Keratinocyte (primary cell): ENCODE results near the gene LITAFD. TPM values are rescaled to one million over a fixed set of nuclear protein-coding genes. Genes with fewer than 3 reads are reported as not detected.

Experiments
- DNase-seq: peaks from one replicate; pipeline ENCODE4 v3.0.0-alpha.2; 2011; ENCODE audit warnings: low read depth, missing footprints, low spot score
- FAIRE-seq: peaks from 2 replicates; lab custom pipeline; 2011; peaks lifted over from hg19 to GRCh38; lab: Jason Lieb, UNC
- H2AFZ ChIP-seq: 2 replicates; pipeline ENCODE4 v1.6.0; 2012; ENCODE audit warnings: low read length, control low read depth, inconsistent platforms; ENCODE audit not compliant: control insufficient read depth
- H3K27ac ChIP-seq: 2 replicates; pipeline ENCODE4 v1.5.1; 2011; ENCODE audit warnings: low read length; ENCODE audit not compliant: control insufficient read depth, insufficient read depth
- H3K27me3 ChIP-seq: 3 replicates; pipeline ENCODE4 v1.6.0; 2011; ENCODE audit warnings: low read length; ENCODE audit not compliant: control insufficient read depth, insufficient read depth; ENCODE audit errors: extremely low read depth
- H3K36me3 ChIP-seq, 2 experiments: 2 replicates in 1 of 2; 3 replicates in 1 of 2; pipeline ENCODE4 v1.5.1; 2011; ENCODE audit warnings: low read length in 2 of 2, mild to moderate bottlenecking in 1 of 2; ENCODE audit not compliant: control insufficient read depth in 2 of 2, insufficient read depth in 2 of 2; ENCODE audit errors: extremely low read depth in 1 of 2
- H3K4me1 ChIP-seq: 3 replicates; pipeline ENCODE4 v1.5.1; 2011; ENCODE audit warnings: low read length; ENCODE audit not compliant: control insufficient read depth, insufficient read depth; ENCODE audit errors: extremely low read depth
- H3K4me2 ChIP-seq: 3 replicates; pipeline ENCODE4 v1.6.0; 2011; ENCODE audit warnings: low read depth, low read length; ENCODE audit not compliant: control insufficient read depth, insufficient read depth; ENCODE audit errors: extremely low read depth
- H3K4me3 ChIP-seq, 3 experiments: fragments of 200-600 bp in 1 of 3; sonication (generic) in 1 of 3; 2 replicates in 2 of 3; 3 replicates in 1 of 3; pipeline ENCODE4 v1.5.1; 2011 to 2016; ENCODE audit warnings: low read length in 3 of 3, mild to moderate bottlenecking in 3 of 3, control low read depth in 2 of 3, inconsistent platforms in 1 of 3, low read depth in 1 of 3, mixed read lengths in 1 of 3, mixed run types in 1 of 3, moderate library complexity in 1 of 3; ENCODE audit not compliant: control insufficient read depth in 2 of 3, insufficient read depth in 2 of 3; ENCODE audit errors: extremely low read depth in 1 of 3
- H3K79me2 ChIP-seq: 2 replicates; pipeline ENCODE4 v1.6.0; 2012; ENCODE audit warnings: low read length; ENCODE audit not compliant: control insufficient read depth, insufficient read depth
- H3K9ac ChIP-seq: 3 replicates; pipeline ENCODE4 v1.6.0; 2011; ENCODE audit warnings: low read length; ENCODE audit not compliant: control insufficient read depth, insufficient read depth; ENCODE audit errors: extremely low read depth
- H3K9me1 ChIP-seq: 3 replicates; pipeline ENCODE4 v1.6.0; 2011; ENCODE audit warnings: low read length; ENCODE audit not compliant: control insufficient read depth, insufficient read depth; ENCODE audit errors: extremely low read depth
- H3K9me3 ChIP-seq: 2 replicates; pipeline ENCODE4 v1.5.1; 2012; ENCODE audit warnings: low read depth, low read length; ENCODE audit not compliant: control insufficient read depth
- H4K20me1 ChIP-seq: 3 replicates; pipeline ENCODE4 v1.6.0; 2011; ENCODE audit warnings: low read length; ENCODE audit not compliant: control insufficient read depth, insufficient read depth; ENCODE audit errors: extremely low read depth
- CTCF ChIP-seq, 3 experiments: IDR thresholded peaks in 1 of 3; conservative IDR thresholded peaks in 1 of 3; optimal IDR thresholded peaks in 1 of 3; 2 replicates in 2 of 3; 3 replicates in 1 of 3; pipeline versions ENCODE3 to v1.5.1; 2011; ENCODE audit warnings: low read length in 3 of 3, mild to moderate bottlenecking in 3 of 3, moderate library complexity in 2 of 3, control low read depth in 1 of 3, inconsistent platforms in 1 of 3; ENCODE audit not compliant: insufficient read depth in 2 of 3; ENCODE audit errors: extremely low read depth in 1 of 3
- EZH2 ChIP-seq: IDR thresholded peaks from one replicate; pipeline ENCODE4 v1.6.1; 2012; ENCODE audit warnings: inconsistent platforms, mild to moderate bottlenecking, low read length, moderate library complexity
- dilution Hi-C: fragments of 300-500 bp; cut with MboI; formaldehyde crosslinking; loops from one replicate; pipeline ENCODE4 v1.7.0; 2020; ENCODE audit warnings: low sequenced_read_pairs; ENCODE audit not compliant: extremely low pct_ligation_motif_present
- polyA plus RNA-seq, 5 experiments: library from polyadenylated mRNA; depleted of rRNA in 3 of 5; stranded (reverse) in 3 of 5; stranded (forward) in 1 of 5; unstranded in 1 of 5; fragments of >200 nt; gene quantifications; 1 replicate in 1 of 5; 2 replicates in 3 of 5; 3 replicates in 1 of 5; pipeline versions ENCODE4 v1.2.1 to v1.2.3, GENCODE V29; 2011 to 2012; ENCODE audit warnings: missing spikeins in 2 of 5, low read depth in 1 of 5, low replicate concordance in 1 of 5

LITAFD gene
- polyA plus RNA-seq, 1 donor (not counting 4 experiments of a cell fraction or from before 2014, with no cell fraction given) = not detected

GRCh38 chr16:8907096-8907495, 24.9 kb downstream of the LITAFD start:
- peaks cover 37 to 55% of the 10 kb centered on the region in 2 experiments for H3K36me3 ChIP-seq
- H4K20me1 ChIP-seq = no peaks in the 10 kb centered on the region
- H3K79me2 ChIP-seq = peaks cover 10% of the 10 kb centered on the region

DNA sequence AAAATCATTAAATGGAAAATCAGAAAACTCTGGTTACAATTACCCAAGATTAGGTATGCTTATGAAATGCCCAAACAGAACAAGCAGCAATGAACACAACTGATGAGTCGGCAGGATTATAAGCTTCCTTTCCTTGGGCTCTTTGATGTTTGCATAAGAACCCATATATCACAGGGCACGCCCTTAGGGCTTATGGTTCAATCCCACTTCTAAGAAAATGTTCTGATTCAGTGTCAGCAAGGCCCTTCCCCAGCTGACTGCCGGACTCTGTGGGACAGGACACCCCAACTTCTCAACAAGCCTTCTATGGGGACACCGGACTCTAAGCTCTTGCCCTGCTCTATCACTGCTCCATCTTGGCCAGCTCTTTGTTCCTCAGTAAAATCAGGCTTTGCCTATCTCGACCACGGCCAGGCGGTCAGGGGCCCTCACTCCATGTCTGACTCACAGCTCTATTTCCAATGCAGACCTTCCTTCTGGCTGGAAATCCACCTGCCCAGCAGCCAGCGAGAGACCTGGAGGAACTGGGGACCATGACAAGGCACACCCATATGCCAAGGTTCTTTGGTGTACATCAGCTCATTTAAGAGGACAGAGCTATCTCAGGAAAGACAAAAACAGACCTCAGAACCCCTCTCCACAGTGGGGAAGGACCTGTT, 26.8 kb downstream of the LITAFD start:
- H3K36me3 ChIP-seq = peaks cover 30 to 44% of the 10 kb centered on the region in 2 experiments
- H4K20me1 ChIP-seq = no peaks in the 10 kb centered on the region
- H3K79me2 ChIP-seq = peaks cover 12% of the 10 kb centered on the region
- no peaks in the 10 kb centered on the region for H3K9me3 ChIP-seq
- H2AFZ ChIP-seq = no peak overlapping the region
- no peak overlapping the region for H3K4me2 ChIP-seq
- no peaks in the 10 kb centered on the region for H3K27me3 ChIP-seq
- H3K27ac ChIP-seq = no peak overlapping the region
- no peaks in the 10 kb centered on the region for H3K9me1 ChIP-seq
- dilution Hi-C loops = no loop called here
- no peak overlapping the region for H3K9ac ChIP-seq
- no peak for DNase-seq
- no peak for FAIRE-seq
- H3K4me1 ChIP-seq = no peaks in the 10 kb centered on the region
- no peak overlapping the region for H3K4me3 ChIP-seq
- TF ChIP-seq CTCF (optimal IDR thresholded peaks at IDR 0.05 in 1 of 3, IDR thresholded peaks at IDR 0.05 in 1 of 3, conservative IDR thresholded peaks at IDR 0.05 in 1 of 3; ENCODE audit: extremely low read depth in 1 of 3, insufficient read depth in 2 of 3, low read length in 3 of 3) (no peak), EZH2 (no peak)

More at GRCh38 chr16:8907096-8907495, 24.9 kb downstream of the LITAFD start:
- H3K9ac ChIP-seq = no peak overlapping the region
- H3K4me2 ChIP-seq = no peak overlapping the region
- no peak overlapping the region for H3K4me3 ChIP-seq
- DNase-seq = no peak
- no peak overlapping the region for H2AFZ ChIP-seq
- H3K9me3 ChIP-seq = no peaks in the 10 kb centered on the region
- H3K4me1 ChIP-seq = no peaks in the 10 kb centered on the region
- H3K9me1 ChIP-seq = no peaks in the 10 kb centered on the region
- dilution Hi-C loops = no loop called here
- FAIRE-seq = no peak
- TF ChIP-seq EZH2 (no peak), CTCF (optimal IDR thresholded peaks at IDR 0.05 in 1 of 3, IDR thresholded peaks at IDR 0.05 in 1 of 3, conservative IDR thresholded peaks at IDR 0.05 in 1 of 3; ENCODE audit: extremely low read depth in 1 of 3, insufficient read depth in 2 of 3, low read length in 3 of 3) (no peak)
- no peak overlapping the region for H3K27ac ChIP-seq
- H3K27me3 ChIP-seq = no peaks in the 10 kb centered on the region
